K562 (cell line): ENCODE results near the gene RNASE8. TPM values are rescaled to one million over a fixed set of nuclear protein-coding genes. Genes with fewer than 3 reads are reported as not detected.

Source experiments
- ATAC-seq: fragments of 200-7000 bp; cut with Tn5 transposase; 3 replicates; pipeline ENCODE4 v1.9.1; 2020; ENCODE audit warnings: moderate library complexity
- BruUV-seq: library from RNA; stranded (reverse); fragments of 400-500 nt; replicated peaks from 2 replicates; lab custom pipeline; 2021; lab: Mats Ljungman, UMichigan
- CTCF ChIA-PET: fragments of 300-600 bp; formaldehyde crosslinking; extraction: SDS; loops from one replicate; lab custom pipeline; 2021; ENCODE audit warnings: low intra/inter-chr PET ratio; lab: Yijun Ruan, JAX
- POLR2A ChIA-PET: fragments of 300-600, 350-650 bp; sonication (Branson Sonifier 250); formaldehyde crosslinking; extraction: SDS; loops from one replicate; lab custom pipeline; 2021; ENCODE audit warnings: antibody characterized with exemption, inconsistent platforms; lab: Yijun Ruan, JAX
- DNase-seq, 4 experiments: peaks; one replicate each; pipeline versions ENCODE4 v3.0.0 to v3.0.0-alpha.2; 2011 to 2018; ENCODE audit warnings: low spot score in 3 of 4, mixed read lengths in 3 of 4; ENCODE audit errors: extremely low read depth in 1 of 4
- FAIRE-seq: peaks from 2 replicates; lab custom pipeline; 2011; peaks lifted over from hg19 to GRCh38; lab: Jason Lieb, UNC
- H2AFZ ChIP-seq: 2 replicates; pipeline ENCODE4 v1.6.0; 2011; ENCODE audit warnings: low read depth, low read length, control low read depth, inconsistent platforms
- H3K27ac ChIP-seq: fragments of 200-600 bp; 3 replicates; pipeline ENCODE4 v1.8.0; 2011; ENCODE audit warnings: low read depth, mild to moderate bottlenecking, control low read depth, inconsistent platforms, low read length, moderate library complexity, mixed read lengths; ENCODE audit errors: extremely low read depth
- H3K27me3 ChIP-seq, 2 experiments: fragments of 300-600 bp in 1 of 2; 2 replicates in 1 of 2; 3 replicates in 1 of 2; pipeline versions ENCODE4 v1.6.0 to v1.8.0; 2011; ENCODE audit warnings: inconsistent platforms in 2 of 2, low read length in 2 of 2, mild to moderate bottlenecking in 1 of 2, mixed read lengths in 1 of 2, moderate library complexity in 1 of 2; ENCODE audit not compliant: control insufficient read depth in 2 of 2, insufficient read depth in 2 of 2
- H3K36me3 ChIP-seq: fragments of 300-600 bp; 3 replicates; pipeline ENCODE4 v1.8.0; 2011; ENCODE audit warnings: mild to moderate bottlenecking, low read length, inconsistent platforms; ENCODE audit not compliant: control insufficient read depth, insufficient read depth
- H3K4me1 ChIP-seq, 2 experiments: fragments of 200-600 bp in 1 of 2; replicated peaks in 1 of 2; 2 replicates in 1 of 2; 3 replicates in 1 of 2; pipeline versions ENCODE4 v1.5.1 to v1.8.0; 2011; ENCODE audit warnings: inconsistent platforms in 2 of 2, low read length in 2 of 2, mild to moderate bottlenecking in 1 of 2, mixed read lengths in 1 of 2, moderate library complexity in 1 of 2; ENCODE audit not compliant: control insufficient read depth in 2 of 2, insufficient read depth in 2 of 2
- H3K4me2 ChIP-seq: 2 replicates; pipeline ENCODE4 v1.6.1; 2011; ENCODE audit warnings: low read length, control low read depth, inconsistent platforms, mixed read lengths; ENCODE audit not compliant: insufficient read depth
- H3K4me3 ChIP-seq: fragments of 200-600 bp; sonication (generic), shearing (Covaris generic); 2 replicates; pipeline ENCODE4 v1.5.1; 2016; ENCODE audit warnings: control low read depth, inconsistent platforms
- H3K79me2 ChIP-seq: fragments of 200-600 bp; 3 replicates; pipeline ENCODE4 v1.8.0; 2011; ENCODE audit warnings: low read length, inconsistent platforms; ENCODE audit not compliant: control insufficient read depth, insufficient read depth
- H3K9ac ChIP-seq, 2 experiments: 2 replicates each; pipeline versions ENCODE4 v1.6.0 to v1.6.1; 2011; ENCODE audit warnings: low read depth in 2 of 2, low read length in 2 of 2, control low read depth in 1 of 2, inconsistent platforms in 1 of 2, mild to moderate bottlenecking in 1 of 2, mixed read lengths in 1 of 2; ENCODE audit not compliant: insufficient read depth in 1 of 2
- H3K9me1 ChIP-seq: one replicate; pipeline ENCODE4 v1.6.0; 2011; ENCODE audit warnings: inconsistent platforms, mild to moderate bottlenecking, low read length, moderate library complexity; ENCODE audit not compliant: control insufficient read depth, insufficient read depth
- H3K9me3 ChIP-seq: replicated peaks from 2 replicates; pipeline ENCODE4 v1.5.1; 2011; ENCODE audit warnings: low read depth, low read length, inconsistent platforms; ENCODE audit not compliant: control insufficient read depth, insufficient read depth
- H4K20me1 ChIP-seq: replicated peaks from 2 replicates; pipeline ENCODE4 v1.6.1; 2011; ENCODE audit warnings: low read length, inconsistent platforms, mixed read lengths; ENCODE audit not compliant: control insufficient read depth, insufficient read depth
- ATF1 ChIP-seq, 2 experiments: fragments of 450-650 bp in 1 of 2; IDR thresholded peaks; 2 replicates each; pipeline ENCODE4 v1.6.1; 2016; ENCODE audit warnings: missing compliant biosample characterization in 1 of 2, missing genetic modification characterization in 1 of 2
- ESRRA ChIP-seq: fragments of 450-650 bp; IDR thresholded peaks from 2 replicates; pipeline ENCODE4 v1.6.1; 2014; ENCODE audit warnings: low read depth, mild to moderate bottlenecking, moderate library complexity, borderline replicate concordance
- FOXK2 ChIP-seq, 2 experiments: fragments of 450-650 bp; IDR thresholded peaks in 1 of 2; conservative IDR thresholded peaks in 1 of 2; 2 replicates each; pipeline ENCODE4 v1.6.1; 2016; ENCODE audit warnings: low read depth in 2 of 2, mild to moderate bottlenecking in 1 of 2
- HMGN3 ChIP-seq: IDR thresholded peaks from 2 replicates; pipeline ENCODE4 v1.6.1; 2011; ENCODE audit warnings: borderline replicate concordance, low read depth, mild to moderate bottlenecking, mixed read lengths, low read length; ENCODE audit not compliant: insufficient read length; ENCODE audit errors: extremely low read depth
- KLF10 ChIP-seq: fragments of 250-450 bp; sonication (Bioruptor Pico); IDR thresholded peaks from 2 replicates; pipeline ENCODE4 v1.6.1; 2021; ENCODE audit warnings: matching md5 sums
- PCBP2 ChIP-seq: fragments of 200-400 bp; formaldehyde crosslinking; IDR thresholded peaks from 2 replicates; pipeline ENCODE4 v1.6.1; 2018; ENCODE audit warnings: low read length, low read depth, mild to moderate bottlenecking, moderate library complexity; ENCODE audit not compliant: poor library complexity, severe bottlenecking
- PHF21A ChIP-seq: fragments of 450-650 bp; IDR thresholded peaks from 2 replicates; pipeline ENCODE4 v1.6.1; 2017; ENCODE audit warnings: low read depth, borderline replicate concordance
- POLR2B ChIP-seq: fragments of 450-650 bp; IDR thresholded peaks from 2 replicates; pipeline ENCODE4 v1.6.1; 2018; ENCODE audit warnings: low read depth; ENCODE audit not compliant: partially characterized antibody
- RAD21 ChIP-seq, 2 experiments: fragments of 250-450 bp in 1 of 2; fragments of 450-650 bp in 1 of 2; sonication (Bioruptor Pico) in 1 of 2; formaldehyde crosslinking in 1 of 2; IDR thresholded peaks in 1 of 2; conservative IDR thresholded peaks in 1 of 2; 2 replicates each; pipeline versions ENCODE4 v1.4.0 to v1.8.0; 2020 to 2022; ENCODE audit warnings: mild to moderate bottlenecking in 2 of 2, moderate library complexity in 1 of 2
- SIN3B ChIP-seq: fragments of 450-650 bp; IDR thresholded peaks from 2 replicates; pipeline ENCODE4 v1.6.1; 2017; ENCODE audit warnings: low read depth, mild to moderate bottlenecking, moderate library complexity
- SMAD2 ChIP-seq: fragments of 150-350 bp; IDR thresholded peaks from 2 replicates; pipeline ENCODE4 v1.6.1; 2014; ENCODE audit warnings: low read depth, mild to moderate bottlenecking, low read length
- SMAD4 ChIP-seq: fragments of 250-450 bp; sonication (Bioruptor Pico); conservative IDR thresholded peaks from 2 replicates; pipeline ENCODE4 v1.8.0; 2021; ENCODE audit warnings: inconsistent platforms, mild to moderate bottlenecking, moderate library complexity
- ZNF584 ChIP-seq: fragments of 200-800 bp; sonication (Bioruptor generic); IDR thresholded peaks from 2 replicates; pipeline ENCODE4 v1.6.1; 2016; ENCODE audit warnings: low read depth, mild to moderate bottlenecking, missing genetic modification characterization, missing compliant biosample characterization
- ZNF592 ChIP-seq: fragments of 450-650 bp; IDR thresholded peaks from 2 replicates; pipeline ENCODE4 v1.6.1; 2017; ENCODE audit warnings: antibody characterized with exemption, mild to moderate bottlenecking
- WGBS: fragments of 100-300 bp; shearing (Covaris generic); methylation state at CpG from one replicate; pipeline ENCODE4 v1.1.6; 2016; ENCODE audit warnings: low coverage, mixed read lengths; ENCODE audit not compliant: insufficient coverage; ENCODE audit errors: missing lambda C conversion rate; 5-methylcytosine and 5-hydroxymethylcytosine counted together
- in situ Hi-C: fragments of 300-500 bp; cut with MboI; formaldehyde crosslinking; loops from 4 replicates; pipeline ENCODE4 v1.15.0; 2018; ENCODE audit warnings: inconsistent platforms, mixed read lengths
- intact Hi-C: fragments of 100-400 bp; cut with micrococcal nuclease; formaldehyde crosslinking; loops from 2 replicates; pipeline ENCODE4 v1.14.2; 2022
- polyA plus RNA-seq, 8 experiments: library from polyadenylated mRNA; depleted of rRNA in 4 of 8; stranded (reverse) in 5 of 8; unstranded in 3 of 8; fragments of >200 nt; fragmentation: Nextera tagmentation in 2 of 8; fragmentation: Illumina TruSeq in 1 of 8; extraction: Ambion mirVana in 2 of 8; extraction: Trizol in 1 of 8; gene quantifications; 2 replicates each; pipeline versions ENCODE4 v1.2.1 to v1.2.3, GENCODE V29; 2011 to 2014; ENCODE audit warnings: inconsistent platforms in 1 of 8, missing spikeins in 1 of 8
- total RNA-seq, 7 experiments: library from RNA; depleted of rRNA in 6 of 7; stranded (reverse); fragments of >200 nt in 6 of 7; fragmentation: Illumina TruSeq in 2 of 7; extraction: Trizol in 2 of 7; gene quantifications; 2 replicates each; pipeline versions ENCODE4 v1.2.1 to v1.2.3, GENCODE V29; 2011 to 2021; ENCODE audit warnings: low replicate concordance in 1 of 7

RNASE8 gene
- total and polyA plus RNA-seq, 9 of the 15 experiments (the other 6 are each of a cell fraction or from before 2014, with no cell fraction given): not detected

GRCh38 chr14:21011136-21011535 is 46.5 kb upstream of the RNASE8 start (continued):
- TF ChIP-seq ZNF592: no peak
- TF ChIP-seq POLR2B: no peak
- no peak for TF ChIP-seq ATF1 (CRISPR knock-in tag; IDR thresholded peaks at IDR 0.05)
- no peak for TF ChIP-seq ATF1 (tag; IDR thresholded peaks at IDR 0.05)
- no peak for TF ChIP-seq SMAD4 (CRISPR knock-in tag)
- TF ChIP-seq SIN3B: no peak
- TF ChIP-seq SMAD2: no peak

- no TSS peak for BruUV-seq
- intact Hi-C loops: loop anchor here (1.0 to 2.0 kb wide), 3 partner anchors 26 to 80 kb away; no protein-coding TSS in a partner anchor
- no peak overlapping the region for H3K27ac ChIP-seq
- FAIRE-seq (peak; percentile 95), ATAC-seq (peak; percentile 95), DNase-seq (peak; percentile 59 to 88 (median 60))
- 0% methylated on average over 4 of the region's 4 CpGs for WGBS
- 0 out of 2 replicates have a peak overlapping the region, but pooled peaks have one; percentile 19 for H2AFZ ChIP-seq
- peaks cover 23% of the 10 kb centered on the region; the same call in 1 of the 3 replicates for H3K36me3 ChIP-seq
- no peak overlapping the region for H3K4me3 ChIP-seq
- H4K20me1 ChIP-seq: no peaks in the 10 kb centered on the region
- POLR2A ChIA-PET: interaction anchor here (0.7 to 3.0 kb wide), 10 partner anchors 9 to 189 kb away, joined by 3 to 15 read pairs (median 4); partner anchors contain the start of gene NDRG2
- H3K27me3 ChIP-seq: no peaks in the 10 kb centered on the region
- no peaks in the 10 kb centered on the region for H3K79me2 ChIP-seq
- no peaks in the 10 kb centered on the region for H3K9me3 ChIP-seq
- no peak overlapping the region for H3K9ac ChIP-seq
- H3K9me1 ChIP-seq: no peaks in the 10 kb centered on the region
- in situ Hi-C loops: no loop called here
- H3K4me1 ChIP-seq: peaks cover 0 to 7% of the 10 kb centered on the region in 2 experiments; a peak in 1 of 5 replicates
- CTCF ChIA-PET: interaction anchor here (0.6 to 2.5 kb wide), 6 partner anchors 25 to 93 kb away, joined by 3 to 33 read pairs (median 4); no protein-coding TSS in a partner anchor
- no peak overlapping the region for H3K4me2 ChIP-seq
- TF ChIP-seq FOXK2 (conservative IDR thresholded peaks at IDR 0.05 in 1 of 2, IDR thresholded peaks at IDR 0.05 in 1 of 2; ENCODE audit: low read depth in 2 of 2): no peak
- TF ChIP-seq RAD21 (CRISPR knock-in tag; conservative IDR thresholded peaks at IDR 0.05 in 1 of 2, IDR thresholded peaks at IDR 0.05 in 1 of 2): peak; percentile 92 to 96
- TF ChIP-seq HMGN3: no peak
- no peak for TF ChIP-seq PHF21A
- TF ChIP-seq PCBP2: no peak
- no peak for TF ChIP-seq KLF10 (CRISPR knock-in tag)
- TF ChIP-seq ZNF584: no peak
- peak; percentile 95 for TF ChIP-seq ESRRA
Observed at GRCh38 chr14:21014761-21015190, 42.8 kb upstream of the RNASE8 start.
